T-helper 1 cell treated with Interleukin-12 subunit alpha and Interleukin-12 subunit beta and Interleukin-4 antibody, amounts not matched to agents 30 μg/mL and 1 μg/mL, for 36 hours (primary cell): ENCODE data around the gene MT1A.

Experiments
- H3K27ac Mint-ChIP-seq: one replicate; pipeline ENCODE4 v1.8.0; 2021; ENCODE audit warnings: mild to moderate bottlenecking, mixed read lengths
- H3K27me3 Mint-ChIP-seq: one replicate; pipeline ENCODE4 v1.8.0; 2021; ENCODE audit warnings: low read depth, mixed read lengths
- H3K36me3 Mint-ChIP-seq: one replicate; pipeline ENCODE4 v1.8.0; 2021; ENCODE audit warnings: low read depth, mixed read lengths
- H3K4me1 Mint-ChIP-seq: one replicate; pipeline ENCODE4 v1.8.0; 2021; ENCODE audit warnings: low read depth, mixed read lengths
- H3K4me3 Mint-ChIP-seq: one replicate; pipeline ENCODE4 v1.8.0; 2021; ENCODE audit warnings: mild to moderate bottlenecking, moderate library complexity, mixed read lengths
- H3K9me3 Mint-ChIP-seq: one replicate; pipeline ENCODE4 v1.8.0; 2021; ENCODE audit warnings: mixed read lengths

Gene MT1A

DNA sequence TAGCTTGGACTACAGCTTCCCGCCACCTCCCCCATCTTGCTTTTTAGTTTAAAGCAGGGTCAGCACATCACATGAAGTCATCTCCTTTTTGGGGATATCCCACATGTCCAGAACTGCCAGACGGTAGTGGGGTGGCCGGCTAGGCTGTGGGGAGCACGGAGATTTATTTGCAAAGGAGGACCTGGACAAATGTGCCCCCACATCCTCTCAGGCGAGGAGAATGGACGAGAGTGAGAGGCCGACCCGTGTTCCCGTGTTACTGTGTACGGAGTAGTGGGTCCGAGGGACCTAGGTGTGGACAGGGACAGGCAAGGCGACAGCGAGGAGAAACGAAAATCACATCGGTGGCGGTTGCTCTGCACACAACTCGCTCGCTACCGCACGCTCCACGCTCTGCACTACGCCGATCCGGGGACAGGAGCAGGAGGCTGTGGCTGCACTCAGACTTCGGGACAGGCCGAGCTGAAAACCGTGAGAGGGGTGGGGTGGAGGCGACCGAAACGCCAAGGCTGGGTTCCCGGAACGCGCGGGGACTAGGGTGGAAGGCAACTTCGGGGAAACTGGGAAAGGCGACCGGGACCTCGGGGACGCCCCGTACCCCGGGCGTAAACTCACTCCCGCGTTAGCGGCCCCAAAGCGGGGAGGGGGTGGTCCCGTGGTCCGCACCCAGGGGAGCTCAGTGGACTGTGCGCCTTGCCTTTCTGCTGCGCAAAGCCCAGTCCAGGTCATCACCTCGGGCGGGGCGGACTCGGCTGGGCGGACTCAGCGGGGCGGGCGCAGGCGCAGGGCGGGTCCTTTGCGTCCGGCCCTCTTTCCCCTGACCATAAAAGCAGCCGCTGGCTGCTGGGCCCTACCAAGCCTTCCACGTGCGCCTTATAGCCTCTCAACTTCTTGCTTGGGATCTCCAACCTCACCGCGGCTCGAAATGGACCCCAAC is at the start of gene MT1A:
Gene MT1A, plus strand, starts transcription at position 853 of the 937 bp plus-strand sequence. Its CDS starts 73 bp downstream, at position 926.
- Mint-ChIP-seq H3K27ac (no peak within 1 kb of the TSS), H3K36me3 (peaks cover 3% of the 10 kb centered on the region), H3K4me3 (peak within 1 kb of the TSS; percentile 77), H3K27me3 (peaks cover 86% of the 10 kb centered on the region), H3K4me1 (peaks cover 24% of the 10 kb centered on the region), H3K9me3 (no peaks in the 10 kb centered on the region)

GRCh38 chr16:56588781-56589140 is 49.7 kb upstream of the MT1A start:
- peak overlapping the region; percentile 67 for H3K27ac Mint-ChIP-seq
- H3K36me3 Mint-ChIP-seq: no peaks in the 10 kb centered on the region
- peaks cover 3% of the 10 kb centered on the region for H3K4me1 Mint-ChIP-seq
- peaks cover 45% of the 10 kb centered on the region for H3K27me3 Mint-ChIP-seq
- peak overlapping the region; percentile 84 for H3K4me3 Mint-ChIP-seq
- H3K9me3 Mint-ChIP-seq: no peaks in the 10 kb centered on the region

- H3K9me3 Mint-ChIP-seq: no peaks in the 10 kb centered on the region
- peaks cover 3% of the 10 kb centered on the region for H3K4me1 Mint-ChIP-seq
- peak within 1 kb of the TSS; percentile 84 for H3K4me3 Mint-ChIP-seq
- H3K27ac Mint-ChIP-seq: peak within 1 kb of the TSS; percentile 67
- H3K36me3 Mint-ChIP-seq: no peaks in the 10 kb centered on the region
- H3K27me3 Mint-ChIP-seq: peaks cover 44% of the 10 kb centered on the region
Measured at GRCh38 chr16:56589141-56590039, 49.1 kb upstream of the MT1A start, which contains the start of gene MT3. MT3 (plus strand) TSS chr16:56589528; CDS start chr16:56589591, 63 bp downstream.

GRCh38 chr16:56591377-56592060 is 46.9 kb upstream of the MT1A start:
- Mint-ChIP-seq H3K27ac (no peak overlapping the region), H3K4me1 (peaks cover 3% of the 10 kb centered on the region), H3K4me3 (no peak overlapping the region), H3K36me3 (no peaks in the 10 kb centered on the region), H3K9me3 (no peaks in the 10 kb centered on the region), H3K27me3 (peaks cover 39% of the 10 kb centered on the region)

DNA sequence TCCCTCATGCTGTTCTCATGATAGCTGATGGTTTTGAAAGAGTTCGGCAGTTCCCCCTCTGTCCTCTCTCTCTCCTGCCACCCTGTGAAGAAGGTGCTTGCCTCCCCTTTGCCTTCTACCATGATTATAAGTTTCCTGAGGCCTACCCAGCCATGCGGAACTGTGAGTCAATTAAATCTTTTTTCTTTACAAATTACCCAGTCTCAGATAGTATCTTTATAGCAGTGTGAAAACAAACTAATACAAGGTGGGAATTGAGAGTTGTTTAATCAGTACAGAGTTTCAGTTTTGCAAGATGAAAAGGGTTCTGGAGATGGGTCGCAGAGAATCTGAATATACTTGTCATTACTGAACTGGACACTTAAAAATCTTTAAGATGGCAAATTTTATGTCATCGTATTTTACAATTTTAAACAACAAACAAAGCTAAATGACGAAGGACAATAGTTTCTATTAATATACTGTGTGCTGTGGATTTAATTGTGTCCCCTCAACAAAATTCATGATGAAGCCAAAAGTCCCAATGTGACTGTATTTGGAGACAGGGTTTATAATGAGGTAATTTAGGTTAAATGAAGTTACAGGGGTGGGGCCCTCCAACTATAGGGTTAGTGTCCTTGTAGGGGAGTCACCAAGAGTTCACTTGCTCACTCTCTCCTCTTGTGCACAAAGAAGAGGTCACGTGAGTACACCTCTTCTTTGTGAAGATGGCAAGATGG is 44.7 kb upstream of the MT1A start:
- Mint-ChIP-seq H3K4me3 (no peak overlapping the region), H3K27me3 (peaks cover 34% of the 10 kb centered on the region), H3K27ac (no peak overlapping the region), H3K9me3 (no peaks in the 10 kb centered on the region), H3K4me1 (peaks cover 2% of the 10 kb centered on the region), H3K36me3 (no peaks in the 10 kb centered on the region)

- H3K4me1 Mint-ChIP-seq: no peaks in the 10 kb centered on the region
- H3K4me3 Mint-ChIP-seq: no peak overlapping the region
- no peaks in the 10 kb centered on the region for H3K36me3 Mint-ChIP-seq
- H3K27ac Mint-ChIP-seq: no peak overlapping the region
- H3K27me3 Mint-ChIP-seq: peaks cover 31% of the 10 kb centered on the region
- H3K9me3 Mint-ChIP-seq: no peaks in the 10 kb centered on the region
Measured at GRCh38 chr16:56594292-56594619, 44.2 kb upstream of the MT1A start.

DNA sequence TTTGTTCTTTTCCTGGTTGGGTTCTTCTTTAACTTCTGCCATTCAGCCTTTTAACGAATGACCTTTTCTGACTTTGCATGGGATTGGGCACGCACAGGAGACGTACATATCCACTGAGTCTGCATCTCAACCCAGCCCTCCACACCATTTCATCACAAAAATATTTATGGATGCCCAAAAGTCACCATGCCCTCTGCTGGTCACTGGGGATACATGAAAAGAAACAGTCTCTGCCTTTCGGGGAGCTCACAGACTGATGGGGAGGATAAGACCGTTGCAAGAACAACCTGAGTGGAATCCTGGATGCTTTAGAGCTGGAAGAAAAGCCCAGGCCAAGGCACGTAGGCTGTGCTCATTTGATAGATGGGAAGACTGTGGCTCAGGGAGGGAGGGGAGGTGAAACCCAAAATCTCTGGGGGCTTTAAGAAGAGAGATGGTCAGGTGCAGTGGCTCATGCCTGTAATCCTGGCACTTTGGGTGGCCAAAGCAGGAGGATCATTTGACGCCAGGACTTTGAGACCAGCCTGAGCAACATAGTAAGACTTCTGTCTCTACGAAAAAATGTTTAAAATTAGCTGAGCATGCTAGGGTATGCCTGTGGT is 38.0 kb upstream of the MT1A start:
- Mint-ChIP-seq H3K9me3 (no peaks in the 10 kb centered on the region), H3K4me3 (no peak overlapping the region), H3K36me3 (no peaks in the 10 kb centered on the region), H3K4me1 (peaks cover 7% of the 10 kb centered on the region), H3K27ac (no peak overlapping the region), H3K27me3 (peaks cover 34% of the 10 kb centered on the region)

DNA sequence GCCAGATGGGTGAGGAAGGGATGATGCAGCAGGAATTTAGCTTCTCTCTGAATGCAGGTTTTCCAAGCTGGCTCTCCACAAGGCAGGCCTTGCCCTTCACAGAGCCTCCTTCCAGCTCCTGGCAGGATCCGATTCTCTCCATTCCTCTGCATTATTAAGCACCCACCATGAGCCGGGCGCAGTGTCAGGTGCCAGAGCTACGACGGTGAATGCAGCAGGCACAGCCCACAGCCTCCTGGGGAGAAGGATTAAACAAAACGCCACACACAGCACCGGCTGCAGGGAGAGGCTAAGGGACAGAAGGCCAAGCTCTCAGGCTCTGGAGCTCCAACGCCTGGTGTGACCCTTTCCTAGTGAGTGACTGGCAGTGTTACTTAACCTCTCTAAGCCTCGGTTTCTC is 37.1 kb upstream of the MT1A start:
- Mint-ChIP-seq H3K4me1 (peaks cover 9% of the 10 kb centered on the region), H3K27ac (no peak overlapping the region), H3K4me3 (no peak overlapping the region), H3K36me3 (no peaks in the 10 kb centered on the region), H3K27me3 (peaks cover 28% of the 10 kb centered on the region), H3K9me3 (no peaks in the 10 kb centered on the region)

GRCh38 chr16:56603589-56603988 is 34.9 kb upstream of the MT1A start:
- Mint-ChIP-seq H3K9me3 (no peaks in the 10 kb centered on the region), H3K27ac (no peak overlapping the region), H3K36me3 (peaks cover 3% of the 10 kb centered on the region), H3K27me3 (peaks cover 18% of the 10 kb centered on the region), H3K4me3 (no peak overlapping the region), H3K4me1 (peaks cover 25% of the 10 kb centered on the region)

DNA sequence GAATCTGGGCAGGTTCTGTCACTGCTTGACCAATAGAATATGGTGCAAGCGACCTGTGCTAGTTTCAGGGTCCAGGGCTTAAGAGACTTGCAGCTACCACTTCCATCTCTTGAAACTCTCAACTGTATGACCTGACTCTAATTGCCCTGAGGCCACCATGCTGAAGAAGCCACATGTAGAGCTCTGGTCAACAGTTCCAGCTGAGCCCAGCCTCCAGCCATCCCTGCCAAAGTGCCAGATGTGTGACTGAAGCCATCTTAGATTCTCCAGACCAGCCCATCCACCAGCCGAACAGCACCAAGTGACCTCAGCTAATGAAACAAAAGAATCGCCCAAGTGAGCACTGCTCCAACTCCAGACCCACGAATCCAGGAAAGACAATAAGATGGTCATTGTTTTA is 33.5 kb upstream of the MT1A start:
- Mint-ChIP-seq H3K4me1 (peaks cover 31% of the 10 kb centered on the region), H3K27me3 (peaks cover 18% of the 10 kb centered on the region), H3K36me3 (peaks cover 6% of the 10 kb centered on the region), H3K27ac (no peak overlapping the region), H3K9me3 (no peaks in the 10 kb centered on the region), H3K4me3 (no peak overlapping the region)

GRCh38 chr16:56605475-56605874 is 33.0 kb upstream of the MT1A start:
- H3K27ac Mint-ChIP-seq: no peak overlapping the region
- peaks cover 32% of the 10 kb centered on the region for H3K4me1 Mint-ChIP-seq
- peaks cover 13% of the 10 kb centered on the region for H3K27me3 Mint-ChIP-seq
- H3K36me3 Mint-ChIP-seq: peaks cover 6% of the 10 kb centered on the region
- no peak overlapping the region for H3K4me3 Mint-ChIP-seq
- H3K9me3 Mint-ChIP-seq: no peaks in the 10 kb centered on the region

GRCh38 chr16:56606071-56606475 is 32.4 kb upstream of the MT1A start:
- H3K4me1 Mint-ChIP-seq: peaks cover 37% of the 10 kb centered on the region
- H3K36me3 Mint-ChIP-seq: peaks cover 6% of the 10 kb centered on the region
- no peak overlapping the region for H3K4me3 Mint-ChIP-seq
- H3K27me3 Mint-ChIP-seq: peaks cover 7% of the 10 kb centered on the region
- no peaks in the 10 kb centered on the region for H3K9me3 Mint-ChIP-seq
- H3K27ac Mint-ChIP-seq: no peak overlapping the region

DNA sequence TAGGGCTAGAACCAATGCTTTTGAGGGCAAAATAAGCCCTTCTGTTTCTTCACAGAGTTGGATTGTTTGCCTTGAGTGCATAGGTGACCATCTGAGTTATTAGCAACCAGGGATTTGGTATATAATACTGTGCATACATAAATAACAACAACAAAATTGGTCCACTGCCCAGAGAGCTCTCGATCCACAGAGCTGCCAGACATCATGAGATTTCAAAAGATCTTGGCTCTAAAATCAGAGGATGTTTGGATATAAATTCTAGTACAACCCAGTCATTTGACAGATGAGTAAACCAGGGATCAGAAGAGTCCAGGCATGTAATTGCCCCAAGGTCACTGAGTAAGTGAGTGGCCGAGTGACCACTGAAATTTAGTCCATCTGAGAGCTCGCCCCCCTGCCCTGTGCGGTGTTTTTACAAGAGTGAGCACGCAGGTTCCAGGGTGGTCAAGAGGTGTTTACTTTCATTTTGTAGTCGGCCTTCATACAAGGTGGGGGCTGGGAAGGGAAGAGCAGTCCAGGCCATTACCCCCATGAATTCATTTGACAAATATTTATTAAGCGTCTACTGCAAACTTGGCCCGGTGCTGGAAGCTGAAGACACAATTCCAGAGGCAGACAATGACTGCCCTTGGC is 31.9 kb upstream of the MT1A start:
- Mint-ChIP-seq H3K9me3 (no peaks in the 10 kb centered on the region), H3K4me3 (peak overlapping the region; percentile 19), H3K4me1 (peaks cover 42% of the 10 kb centered on the region), H3K27me3 (peaks cover 4% of the 10 kb centered on the region), H3K36me3 (peaks cover 6% of the 10 kb centered on the region), H3K27ac (peak overlapping the region; percentile 28)
